SW 1271 (cell line): Measurements from ENCODE around the gene TBC1D19.
A peak's percentile ranks its signal among the peaks of the same experiment; 100 is the strongest.

ENCODE experiments used
- DNase-seq, 2 experiments: peaks; one replicate each; lab custom pipeline; 2025; lab: John Stamatoyannopoulos, UW

The TBC1D19 gene

DNA sequence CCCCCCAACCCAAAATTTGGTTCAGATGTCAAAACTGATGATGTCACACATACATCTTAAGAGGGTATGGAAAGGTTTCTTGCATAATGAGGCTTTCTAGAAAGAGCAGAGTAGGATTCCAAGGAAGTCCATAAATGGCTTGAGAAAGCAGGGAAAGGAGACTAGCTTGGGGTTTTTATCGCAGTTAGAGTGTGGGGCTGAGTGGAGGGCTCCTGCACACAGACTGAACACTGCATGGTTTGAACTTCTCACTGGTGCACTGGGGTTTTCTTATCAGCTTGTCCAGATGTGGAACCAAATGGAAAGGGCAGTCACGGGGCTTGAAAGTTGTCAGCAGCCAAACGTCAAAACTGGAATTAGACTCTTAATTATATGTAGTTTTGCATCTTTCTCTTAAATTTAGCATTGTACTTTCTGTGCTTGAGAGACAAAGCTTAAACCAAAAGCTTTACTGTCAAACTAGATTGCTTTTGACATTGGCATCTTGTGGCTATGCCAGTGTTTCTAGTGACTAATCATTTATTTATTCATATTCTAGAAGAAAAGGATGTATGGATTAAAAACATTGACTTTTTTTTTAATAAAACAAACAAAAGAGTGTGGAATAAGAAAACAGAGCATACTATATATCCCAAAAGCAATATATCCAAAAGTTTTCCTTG lies 198.4 kb downstream of the TBC1D19 start:
- no peak for DNase-seq

DNA sequence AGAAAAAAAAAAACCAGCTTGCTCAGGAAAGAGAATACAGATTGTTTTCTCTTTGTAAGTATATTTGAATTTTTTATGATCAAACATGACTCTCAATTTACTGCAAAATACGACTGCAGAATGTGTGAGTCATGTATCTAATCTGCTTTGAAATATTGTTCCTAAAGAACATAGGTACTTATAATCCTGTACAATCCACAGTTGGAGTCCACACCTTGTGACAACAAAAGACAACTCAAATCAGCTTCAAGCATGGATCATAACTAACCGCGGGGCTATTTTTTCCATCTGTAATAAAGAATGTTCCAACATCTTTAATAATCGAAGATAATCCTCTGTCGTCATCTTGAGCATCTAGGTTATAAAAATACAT lies 198.9 kb downstream of the TBC1D19 start:
- DNase-seq, result no peak

DNA sequence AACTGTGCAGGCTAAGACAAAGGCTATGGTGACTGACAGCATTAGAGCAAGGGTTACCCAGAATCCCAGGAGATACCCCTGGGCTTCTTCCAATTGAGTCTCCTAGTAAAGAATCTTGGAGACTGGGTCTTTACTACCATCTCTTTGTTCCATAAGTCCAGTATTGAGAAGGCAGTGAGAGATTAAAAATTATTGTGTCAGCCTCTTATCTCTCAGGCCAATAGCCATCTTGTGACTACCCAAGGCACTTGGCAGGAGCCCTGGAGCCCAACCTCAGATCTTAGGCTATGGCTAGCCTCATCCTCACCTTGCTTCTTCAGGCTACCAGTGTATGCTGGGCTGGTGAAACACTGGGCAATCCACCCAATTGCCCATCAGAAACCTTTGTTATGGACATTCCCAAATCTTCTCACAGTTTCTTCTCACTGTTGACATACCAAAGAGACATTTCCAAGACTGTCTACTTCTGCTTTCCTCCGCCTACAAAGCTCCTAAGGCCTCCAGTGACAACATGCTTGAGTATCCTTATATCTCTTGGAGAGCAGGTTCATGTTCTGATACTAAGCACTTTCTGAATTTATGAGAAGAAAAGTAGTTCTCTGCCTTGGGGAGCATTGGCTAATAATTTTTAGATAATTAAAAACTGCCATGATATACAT lies 200.5 kb downstream of the TBC1D19 start:
- no peak for DNase-seq

DNA sequence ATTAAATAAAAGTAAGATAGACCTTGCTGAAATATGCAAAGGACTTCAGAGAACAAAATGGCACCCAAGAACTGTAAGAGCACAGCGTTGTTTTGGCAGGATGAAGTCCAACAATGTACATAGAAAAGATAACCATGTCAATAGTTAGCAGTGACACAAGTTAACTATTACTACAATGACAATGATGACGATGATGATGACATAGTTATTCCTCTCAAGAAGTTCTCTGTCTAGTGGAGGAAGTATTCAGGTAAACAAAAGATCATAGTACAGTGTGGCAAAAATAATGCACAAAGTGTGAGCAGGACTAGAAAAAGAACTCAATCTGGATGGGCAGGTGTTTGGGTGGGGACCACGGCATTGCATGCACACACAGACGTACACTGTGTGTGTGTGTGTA lies 201.4 kb downstream of the TBC1D19 start:
- no peak for DNase-seq

DNA sequence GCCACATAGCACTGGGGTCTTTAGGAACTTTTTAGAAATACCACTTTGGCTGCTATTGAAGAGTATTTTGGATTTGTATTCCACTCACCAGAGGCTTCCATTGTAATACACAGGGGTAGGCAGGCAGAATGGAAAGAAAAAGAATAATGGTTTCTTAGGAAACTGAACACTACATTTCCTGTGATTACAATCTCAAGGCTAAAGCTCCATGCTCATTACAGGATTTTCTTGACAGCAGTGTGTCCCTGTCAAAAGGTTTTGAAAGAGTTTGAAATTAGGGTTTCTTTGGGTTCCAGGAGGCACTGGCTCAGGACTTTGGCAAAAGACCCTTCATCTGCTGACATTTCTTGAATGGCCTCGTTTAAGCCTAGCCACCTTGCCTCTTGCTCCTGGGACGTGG lies 201.9 kb downstream of the TBC1D19 start:
- DNase-seq, result no peak

DNA sequence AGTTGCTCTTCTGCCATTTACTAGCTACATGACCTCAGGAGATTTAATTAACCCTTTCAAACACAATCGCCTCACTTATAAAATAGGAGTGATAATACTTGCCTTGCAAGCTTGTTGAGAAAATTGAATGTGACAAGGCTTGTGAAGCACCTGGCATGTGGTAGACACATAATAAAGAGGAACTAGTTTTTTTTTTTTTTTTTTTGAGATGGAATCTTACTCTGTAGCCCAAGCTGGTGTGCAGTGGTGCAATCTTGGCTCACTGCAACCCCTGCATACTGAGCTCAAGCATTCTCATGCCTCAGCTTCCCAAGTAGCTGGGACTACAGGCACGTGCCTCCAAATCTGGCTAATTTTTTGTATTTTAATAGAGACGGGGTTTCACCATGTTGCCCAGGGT lies 203.0 kb downstream of the TBC1D19 start:
- DNase-seq, result no peak

DNA sequence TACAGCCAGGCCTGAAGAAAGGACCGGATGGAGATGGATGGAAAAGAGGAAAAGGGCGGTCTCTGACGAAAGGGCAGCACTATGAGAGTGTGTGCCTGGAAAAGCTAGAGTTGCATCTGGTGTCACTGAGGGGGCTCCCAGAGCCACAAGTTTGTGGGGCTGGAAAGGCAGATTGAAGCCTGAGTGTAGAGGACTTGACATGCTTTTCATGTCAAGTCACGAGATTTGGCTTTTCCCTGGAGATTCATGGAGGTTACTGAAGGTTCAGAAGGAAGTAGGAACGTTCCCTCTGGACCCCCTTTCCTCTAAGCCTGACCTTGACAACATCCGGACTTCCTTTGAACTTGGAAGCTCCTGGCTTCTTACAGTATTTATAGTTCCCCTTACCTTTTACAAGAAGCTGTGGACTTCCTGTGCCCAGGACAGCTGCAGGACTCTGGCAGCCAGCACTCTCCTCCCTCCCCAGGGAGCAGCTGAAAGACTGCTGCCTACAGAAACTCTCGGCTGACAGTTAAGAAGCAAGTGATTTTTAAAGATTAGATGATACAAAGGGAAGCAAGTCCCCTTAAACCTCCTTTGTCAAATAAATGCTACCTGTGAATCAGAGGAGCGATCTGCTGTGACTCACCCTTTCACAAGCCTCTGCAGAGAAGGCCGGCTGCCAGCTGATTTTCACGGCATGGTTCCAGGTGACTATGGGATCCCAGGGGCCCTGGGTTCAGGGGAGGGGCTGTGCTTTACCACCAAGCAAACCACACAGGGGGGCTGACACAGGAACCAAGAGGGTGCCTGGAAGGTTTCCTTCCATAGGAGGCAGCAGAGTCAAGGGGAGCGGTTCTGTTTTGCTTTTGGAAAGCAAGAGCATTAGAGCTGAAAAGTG lies 203.8 kb downstream of the TBC1D19 start:
- DNase-seq, result no peak

DNA sequence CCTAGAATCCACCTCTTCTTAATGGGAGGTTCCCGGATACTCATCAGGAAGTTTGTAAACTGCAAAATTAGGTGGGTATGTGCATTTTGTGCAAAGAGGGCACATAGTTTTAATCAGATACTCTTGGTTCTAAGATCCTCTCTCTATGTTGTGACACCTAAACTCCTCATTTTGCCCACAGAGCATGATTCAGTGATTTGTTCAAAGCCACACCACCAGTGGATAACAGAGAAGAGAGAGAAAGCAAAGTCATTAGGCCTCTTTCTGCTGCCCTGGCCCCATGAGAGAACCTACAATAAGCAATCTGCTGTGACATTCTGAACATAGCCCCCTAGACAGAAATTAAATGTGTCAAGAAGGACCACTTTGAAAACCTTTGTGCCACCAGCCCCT lies 204.5 kb downstream of the TBC1D19 start:
- DNase-seq, result no peak

DNA sequence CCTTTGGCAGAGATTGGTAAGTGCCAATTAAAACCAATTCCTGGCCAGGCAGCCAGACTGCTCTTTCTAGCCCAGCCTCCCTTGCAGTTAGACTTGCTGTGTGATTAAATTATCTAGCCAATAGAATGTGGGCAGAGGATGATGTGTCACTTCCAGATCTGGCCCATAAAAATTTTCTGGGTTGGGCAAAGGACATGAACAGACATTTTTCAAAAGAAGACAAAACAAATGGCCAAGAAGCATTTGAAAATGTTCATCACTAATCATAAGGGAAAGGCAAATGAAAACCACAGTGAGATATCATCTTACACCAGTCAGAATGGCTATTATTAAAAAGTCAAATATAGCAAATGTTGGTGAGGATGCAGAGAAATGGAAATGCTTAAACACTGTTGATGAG lies 205.3 kb downstream of the TBC1D19 start:
- no peak for DNase-seq

DNA sequence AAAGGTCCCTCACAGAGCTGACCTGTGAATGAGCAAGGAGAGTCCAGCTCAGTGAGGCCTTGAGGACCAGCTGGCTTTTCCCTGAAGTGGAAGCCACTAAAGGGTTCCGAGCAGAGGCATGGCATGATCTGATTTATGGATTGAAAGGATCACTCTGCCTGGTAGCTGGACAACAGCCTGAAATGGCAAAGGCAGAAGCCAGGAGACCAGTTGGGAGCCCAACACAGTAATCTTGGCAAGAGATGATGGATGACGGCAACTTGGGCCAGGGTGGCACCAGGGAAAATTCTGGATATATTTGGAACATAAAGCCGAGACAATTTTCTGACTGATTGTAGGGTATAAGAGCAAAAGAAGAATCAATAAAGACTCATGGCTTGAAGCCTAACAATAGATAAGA lies 207.5 kb downstream of the TBC1D19 start:
- no peak for DNase-seq

DNA sequence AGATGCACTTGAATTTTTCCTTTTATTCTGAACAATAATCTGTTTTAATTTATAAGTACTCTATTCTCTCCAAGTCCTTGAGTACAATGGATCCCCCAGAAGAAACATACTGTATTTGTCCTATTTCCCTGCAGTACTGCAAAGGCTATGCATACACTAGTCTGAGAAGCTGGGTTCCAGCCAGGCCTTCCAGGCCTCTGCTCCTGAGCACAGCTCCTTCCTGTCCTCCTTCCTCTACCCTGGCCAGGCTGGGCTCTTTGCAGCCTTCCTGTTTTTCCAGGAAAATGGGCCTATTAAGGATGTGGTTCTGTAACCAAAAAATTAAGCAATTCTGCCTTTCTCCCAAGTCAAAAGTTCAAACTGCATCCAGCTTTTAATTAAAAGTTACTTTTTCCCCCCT lies 208.8 kb downstream of the TBC1D19 start:
- no peak for DNase-seq

DNA sequence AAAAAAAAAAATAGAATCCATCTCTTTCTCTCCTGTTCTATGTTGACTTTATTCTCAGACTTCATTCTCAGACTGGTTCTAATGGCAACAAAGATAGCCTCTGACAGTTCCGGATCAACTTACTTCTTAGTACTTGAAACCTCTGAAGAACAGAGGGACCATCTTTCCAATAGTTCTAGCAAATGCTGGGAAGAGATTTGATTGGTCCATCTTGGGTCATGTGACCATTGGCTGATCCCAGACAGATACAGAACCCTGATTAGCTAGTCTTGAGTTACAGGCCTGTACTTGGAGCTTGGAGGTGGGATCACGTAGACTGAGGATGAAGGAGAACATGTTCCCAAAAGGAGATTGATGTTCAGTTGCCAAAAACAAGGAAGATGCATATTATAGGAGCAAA lies 209.9 kb downstream of the TBC1D19 start:
- peak in 1 of 2 experiments; percentile 3 for DNase-seq

DNA sequence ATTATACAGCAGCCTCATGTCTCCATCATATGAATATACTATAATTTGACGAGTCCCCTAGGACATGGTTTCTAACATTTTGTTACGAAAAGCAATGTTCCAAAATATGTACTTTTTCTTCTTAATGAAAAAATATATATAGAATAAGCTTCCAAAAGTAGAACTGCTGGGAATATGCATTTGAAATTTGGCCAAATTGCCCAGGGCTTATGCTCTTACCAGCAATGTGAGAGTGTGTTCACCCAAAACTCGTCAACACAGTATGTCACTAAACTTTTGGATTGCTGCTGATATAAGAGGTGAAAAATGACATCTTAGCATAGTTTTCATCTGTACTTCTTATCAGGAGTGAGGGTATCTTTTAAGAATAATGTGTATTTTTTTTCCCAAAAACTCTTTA lies 212.2 kb downstream of the TBC1D19 start:
- DNase-seq, result no peak

DNA sequence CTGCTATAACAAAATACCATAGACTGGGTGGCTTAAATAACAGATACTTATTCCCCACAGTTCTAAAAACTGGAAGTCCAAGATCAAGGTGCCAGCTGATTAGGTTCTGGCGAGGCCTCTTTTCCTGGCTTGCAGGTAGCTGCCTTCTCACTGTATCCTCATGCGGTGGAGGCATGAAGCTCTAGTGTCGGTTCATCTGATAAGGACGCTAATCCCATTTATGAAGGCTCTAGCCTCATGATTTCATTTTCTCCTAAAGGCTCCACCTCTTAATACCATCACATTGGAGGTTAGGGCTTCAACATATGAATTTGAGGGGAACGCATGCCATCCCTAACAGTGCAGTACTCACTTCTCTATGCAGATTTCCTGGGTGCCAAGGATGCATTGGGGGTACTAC lies 218.9 kb downstream of the TBC1D19 start:
- DNase-seq, result no peak

DNA sequence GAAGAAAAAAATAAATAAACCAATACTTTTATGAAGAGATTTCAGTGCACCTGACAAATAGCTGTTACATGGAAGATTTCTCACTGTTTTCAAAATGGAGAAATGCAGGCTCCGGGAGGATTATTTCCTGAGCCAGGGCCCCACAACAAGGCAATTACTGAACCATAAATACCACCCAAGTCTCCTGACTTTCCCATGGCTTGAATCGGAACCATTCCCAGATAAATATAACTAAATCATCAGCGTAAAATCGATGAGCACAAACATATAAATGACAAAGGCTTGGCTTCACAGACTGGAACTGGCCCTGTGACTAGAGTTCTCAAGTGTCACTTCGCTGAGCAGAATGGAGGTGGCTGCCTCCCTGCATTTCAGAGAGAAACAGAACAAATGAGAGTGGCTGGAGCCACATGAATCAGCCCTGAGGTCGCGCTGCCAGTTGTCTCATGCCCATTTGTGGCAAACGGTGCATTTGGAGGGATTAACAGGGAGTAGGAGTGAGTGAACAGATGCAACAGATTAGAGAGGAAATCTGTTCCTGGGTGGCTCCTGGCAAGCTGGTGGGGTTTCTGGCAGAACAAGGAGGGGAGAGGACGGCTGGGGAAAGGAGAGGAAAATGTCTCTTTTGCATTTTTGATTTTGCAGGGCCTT lies 219.5 kb downstream of the TBC1D19 start:
- DNase-seq, result no peak

DNA sequence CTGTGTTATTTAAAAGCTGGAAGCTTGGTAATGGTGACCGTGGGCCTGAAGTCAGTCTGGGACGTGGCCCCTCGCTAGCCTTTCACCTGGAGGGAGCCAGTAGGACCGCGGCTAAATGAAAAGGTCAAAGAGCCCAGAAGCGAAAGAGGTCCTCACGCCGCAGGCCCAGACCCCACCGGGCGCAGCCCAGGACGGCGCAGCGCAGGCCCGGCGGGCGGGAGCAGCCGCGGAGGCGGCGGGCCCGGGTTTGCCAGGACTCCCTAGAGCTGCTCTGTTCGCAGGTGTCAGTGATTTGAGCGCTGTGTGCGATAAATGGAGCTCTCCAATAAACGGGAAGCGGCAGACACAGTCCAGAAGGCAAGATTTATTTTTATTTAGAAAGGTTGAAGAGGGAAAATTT lies 220.6 kb downstream of the TBC1D19 start:
- no peak for DNase-seq

DNA sequence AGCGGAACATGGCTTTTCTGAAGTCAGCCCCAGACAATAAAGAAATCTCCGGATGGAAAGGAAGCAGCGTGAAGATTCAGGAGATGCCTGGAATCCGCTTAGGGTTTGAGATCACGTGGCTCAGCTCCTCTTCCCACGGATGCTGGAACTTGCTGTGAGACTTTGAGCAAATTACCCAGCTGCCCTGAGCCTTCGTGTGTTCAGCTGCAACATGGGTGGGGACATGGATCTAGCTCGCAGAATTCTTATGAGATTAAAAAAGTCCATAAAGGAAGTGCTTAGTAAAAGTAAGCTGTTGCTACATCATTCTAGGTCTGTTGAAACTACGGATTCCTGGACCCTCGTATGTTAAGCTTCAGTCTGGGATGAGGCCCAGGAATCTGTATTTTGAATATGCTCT lies 221.0 kb downstream of the TBC1D19 start:
- DNase-seq, result no peak
